HG03103 (cell line): ENCODE results near the gene RPS23.

ENCODE experiments used
- ATAC-seq: cut with Tn5 transposase; IDR thresholded peaks from one replicate; pipeline ENCODE4 v1.9.1; 2021; ENCODE audit warnings: low read depth; ENCODE audit not compliant: unreplicated experiment

The RPS23 gene

GRCh38 chr5:82277987-82278710, at the start of gene RPS23:
Gene RPS23, minus strand, starts transcription at chr5:82278354. Its CDS starts 31 bp downstream, at chr5:82278323.
- ATAC-seq: peak; percentile 88

- no peak for ATAC-seq
Observed at GRCh38 chr5:82327941-82328340, 49.8 kb upstream of the RPS23 start.

GRCh38 chr5:82325996-82326395, 47.8 kb upstream of the RPS23 start:
- ATAC-seq: no peak

GRCh38 chr5:82325155-82325554, 47.0 kb upstream of the RPS23 start:
- ATAC-seq: no peak

GRCh38 chr5:82320966-82321365, 42.8 kb upstream of the RPS23 start:
- ATAC-seq: no peak

- ATAC-seq: no peak
Observed at GRCh38 chr5:82319651-82320376, 41.7 kb upstream of the RPS23 start.

- no peak for ATAC-seq
Observed at GRCh38 chr5:82319192-82319591, 41.0 kb upstream of the RPS23 start.

- ATAC-seq: no peak
Observed at GRCh38 chr5:82314964-82315758, 37.0 kb upstream of the RPS23 start.

- ATAC-seq: no peak
Observed at GRCh38 chr5:82313016-82313415, 34.9 kb upstream of the RPS23 start.

- ATAC-seq: no peak
Observed at GRCh38 chr5:82312373-82312856, 34.3 kb upstream of the RPS23 start.

- no peak for ATAC-seq
Observed at GRCh38 chr5:82309091-82309531, 31.0 kb upstream of the RPS23 start.

- no peak for ATAC-seq
Observed at GRCh38 chr5:82308416-82308815, 30.3 kb upstream of the RPS23 start.

- no peak for ATAC-seq
Observed at GRCh38 chr5:82307451-82307850, 29.3 kb upstream of the RPS23 start.

GRCh38 chr5:82306151-82306550, 28.0 kb upstream of the RPS23 start:
- ATAC-seq: no peak

GRCh38 chr5:82301190-82301589, 23.0 kb upstream of the RPS23 start:
- ATAC-seq: no peak

- ATAC-seq: no peak
Observed at GRCh38 chr5:82298668-82299067, 20.5 kb upstream of the RPS23 start.

GRCh38 chr5:82297711-82298110, 19.6 kb upstream of the RPS23 start:
- ATAC-seq: no peak

GRCh38 chr5:82296929-82297328, 18.8 kb upstream of the RPS23 start:
- no peak for ATAC-seq

- ATAC-seq: no peak
Observed at GRCh38 chr5:82295959-82296531, 17.9 kb upstream of the RPS23 start.

- ATAC-seq: no peak
Observed at GRCh38 chr5:82295144-82295543, 17.0 kb upstream of the RPS23 start.

GRCh38 chr5:82291420-82291819, 13.3 kb upstream of the RPS23 start:
- ATAC-seq: no peak
